Measurements from ENCODE around the gene ZNF560.
A peak's percentile ranks its signal among the peaks of the same experiment; 100 is the strongest.

ZNF560 gene

GRCh38 chr19:9435279-9436268, 62.8 kb downstream of the ZNF560 start, which contains the start of gene ZNF266:
Gene ZNF266, minus strand, starts transcription at chr19:9435573. Its CDS starts 15,484 bp downstream, at chr19:9420089.
- peak; percentile 93 for DNase-seq (ENCODE audit: low spot score)

DNA sequence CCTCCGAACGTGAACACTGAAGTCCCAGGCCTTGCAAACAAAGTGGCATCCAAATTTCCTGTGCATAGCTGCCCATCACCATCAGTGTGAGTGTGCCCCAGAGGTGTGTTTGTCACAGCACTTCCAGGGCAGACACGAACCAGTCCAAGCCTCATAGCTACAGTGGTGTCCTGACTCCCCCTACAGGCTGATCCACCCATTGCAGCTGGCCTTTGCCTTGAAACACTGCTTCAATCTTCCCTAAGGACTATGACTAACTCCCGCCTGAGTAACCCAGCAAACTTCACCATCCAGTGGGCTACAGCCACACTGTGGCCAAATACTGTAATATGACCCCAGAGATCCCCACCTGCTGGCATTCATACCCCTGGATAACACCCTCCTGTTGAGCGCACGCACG, 66.9 kb downstream of the ZNF560 start:
- DNase-seq (ENCODE audit: low spot score): peak; percentile 26

DNA sequence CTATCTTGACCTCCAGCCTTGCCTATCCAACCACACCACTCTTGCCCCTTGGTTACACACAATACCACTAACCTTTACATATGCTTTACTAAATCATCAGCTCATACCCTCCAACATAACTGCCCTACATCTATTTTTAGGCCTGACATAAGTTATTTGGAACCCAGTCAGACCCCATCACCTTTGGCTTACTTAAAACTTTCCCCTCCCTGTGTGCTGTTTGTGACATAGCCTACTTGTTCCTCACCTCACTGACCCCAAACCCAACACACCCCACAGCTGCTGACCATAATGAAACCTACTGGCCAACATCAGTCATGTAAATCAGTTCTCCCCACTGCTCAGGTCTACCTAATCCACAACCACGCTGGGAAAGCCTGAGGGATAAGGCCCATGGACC, 68.0 kb downstream of the ZNF560 start:
- DNase-seq (ENCODE audit: low spot score): no peak

DNA sequence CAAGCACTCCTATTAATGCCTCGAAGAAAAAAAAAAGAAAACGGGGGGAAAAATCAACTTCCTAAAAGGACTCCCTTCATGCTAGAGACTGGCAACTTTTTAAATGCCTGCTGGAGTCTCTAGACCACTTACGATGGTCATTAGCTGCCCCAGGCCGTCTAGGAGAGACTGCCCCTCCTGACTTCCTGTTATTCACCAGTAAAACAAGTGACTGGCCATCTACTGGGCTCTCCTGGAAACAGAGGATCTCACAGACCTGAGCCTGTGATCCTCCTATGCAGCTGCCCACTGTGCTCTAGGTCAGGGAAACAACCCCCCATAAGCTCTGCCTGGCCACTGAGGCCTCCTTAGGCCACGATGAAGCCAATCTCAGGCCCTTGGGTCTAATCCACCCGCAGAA, 70.5 kb downstream of the ZNF560 start:
- DNase-seq (ENCODE audit: low spot score): no peak

Measured in CD4-positive, alpha-beta T cell treated with Interleukin-2 at 100 ng/mL for 4 hours (primary cell).